K562 (cell line): ENCODE measurements around the gene IL23A. TPM values are rescaled to one million over a fixed set of nuclear protein-coding genes. Genes with fewer than 3 reads are reported as not detected.

Source experiments
- ATF1 ChIP-seq, 2 experiments: fragments of 450-650 bp in 1 of 2; IDR thresholded peaks; 2 replicates each; pipeline ENCODE4 v1.6.1; 2016; ENCODE audit warnings: missing compliant biosample characterization in 1 of 2, missing genetic modification characterization in 1 of 2
- ETV5 ChIP-seq: sonication (generic); formaldehyde crosslinking; IDR thresholded peaks from 2 replicates; pipeline ENCODE4 v1.4.0; 2020; ENCODE audit warnings: low read depth, mild to moderate bottlenecking, missing genetic modification reagents
- JUND ChIP-seq, 2 experiments: IDR thresholded peaks; 2 replicates in 1 of 2; 3 replicates in 1 of 2; pipeline ENCODE4 v1.6.1; 2011; ENCODE audit warnings: borderline replicate concordance in 2 of 2, low read depth in 2 of 2, low read length in 2 of 2, improper control_type of control experiment in 1 of 2, missing biosample characterization in 1 of 2, missing genetic modification characterization in 1 of 2, missing genetic modification reagents in 1 of 2
- L3MBTL2 ChIP-seq: fragments of 450-650 bp; IDR thresholded peaks from 2 replicates; pipeline ENCODE4 v1.6.1; 2016; ENCODE audit warnings: mild to moderate bottlenecking, moderate library complexity
- MTA3 ChIP-seq: fragments of 450-650 bp; formaldehyde crosslinking; IDR thresholded peaks from 2 replicates; pipeline ENCODE4 v1.6.1; 2017; ENCODE audit warnings: mild to moderate bottlenecking, borderline replicate concordance
- STAT5A ChIP-seq: IDR thresholded peaks from 2 replicates; pipeline ENCODE4 v1.6.1; 2012; ENCODE audit warnings: low read length, inconsistent platforms, borderline replicate concordance
- STAT5B ChIP-seq: fragments of 250-450 bp; sonication (Bioruptor Pico); IDR thresholded peaks from 2 replicates; pipeline ENCODE4 v1.8.0; 2021; ENCODE audit warnings: mild to moderate bottlenecking, inconsistent platforms
- ZKSCAN1 ChIP-seq: fragments of 150-350 bp; IDR thresholded peaks from 2 replicates; pipeline ENCODE4 v1.6.1; 2016; ENCODE audit warnings: low read depth, low read length
- ZNF75A ChIP-seq: fragments of 450-650 bp; formaldehyde crosslinking; IDR thresholded peaks from 2 replicates; pipeline ENCODE4 v1.4.0; 2020; ENCODE audit warnings: mild to moderate bottlenecking
- polyA plus RNA-seq, 8 experiments: library from polyadenylated mRNA; depleted of rRNA in 4 of 8; stranded (reverse) in 5 of 8; unstranded in 3 of 8; fragments of >200 nt; fragmentation: Nextera tagmentation in 2 of 8; fragmentation: Illumina TruSeq in 1 of 8; extraction: Ambion mirVana in 2 of 8; extraction: Trizol in 1 of 8; gene quantifications; 2 replicates each; pipeline versions ENCODE4 v1.2.1 to v1.2.3, GENCODE V29; 2011 to 2014; ENCODE audit warnings: inconsistent platforms in 1 of 8, missing spikeins in 1 of 8
- total RNA-seq, 7 experiments: library from RNA; depleted of rRNA in 6 of 7; stranded (reverse); fragments of >200 nt in 6 of 7; fragmentation: Illumina TruSeq in 2 of 7; extraction: Trizol in 2 of 7; gene quantifications; 2 replicates each; pipeline versions ENCODE4 v1.2.1 to v1.2.3, GENCODE V29; 2011 to 2021; ENCODE audit warnings: low replicate concordance in 1 of 7
- TF ChIP-seq, protein P1 (sequence below): fragments of 450-650 bp; IDR thresholded peaks from 2 replicates; pipeline ENCODE4 v1.6.1; 2016; ENCODE audit warnings: mild to moderate bottlenecking, moderate library complexity
- TF ChIP-seq, protein P2 (sequence below): fragments of 450-650 bp; formaldehyde crosslinking; IDR thresholded peaks from 2 replicates; pipeline ENCODE4 v1.4.0; 2022; ENCODE audit warnings: missing genetic modification characterization
- TF ChIP-seq, protein P3 (sequence below): conservative IDR thresholded peaks from 2 replicates; pipeline ENCODE4 v1.6.1; 2011; ENCODE audit warnings: low read depth, mild to moderate bottlenecking, low read length; ENCODE audit not compliant: control insufficient read depth

Gene IL23A
- total and polyA plus RNA-seq, 9 of the 15 experiments (the other 6 are each of a cell fraction or from before 2014, with no cell fraction given) = 4.4 to 37.2 (median 9.6) TPM

DNA sequence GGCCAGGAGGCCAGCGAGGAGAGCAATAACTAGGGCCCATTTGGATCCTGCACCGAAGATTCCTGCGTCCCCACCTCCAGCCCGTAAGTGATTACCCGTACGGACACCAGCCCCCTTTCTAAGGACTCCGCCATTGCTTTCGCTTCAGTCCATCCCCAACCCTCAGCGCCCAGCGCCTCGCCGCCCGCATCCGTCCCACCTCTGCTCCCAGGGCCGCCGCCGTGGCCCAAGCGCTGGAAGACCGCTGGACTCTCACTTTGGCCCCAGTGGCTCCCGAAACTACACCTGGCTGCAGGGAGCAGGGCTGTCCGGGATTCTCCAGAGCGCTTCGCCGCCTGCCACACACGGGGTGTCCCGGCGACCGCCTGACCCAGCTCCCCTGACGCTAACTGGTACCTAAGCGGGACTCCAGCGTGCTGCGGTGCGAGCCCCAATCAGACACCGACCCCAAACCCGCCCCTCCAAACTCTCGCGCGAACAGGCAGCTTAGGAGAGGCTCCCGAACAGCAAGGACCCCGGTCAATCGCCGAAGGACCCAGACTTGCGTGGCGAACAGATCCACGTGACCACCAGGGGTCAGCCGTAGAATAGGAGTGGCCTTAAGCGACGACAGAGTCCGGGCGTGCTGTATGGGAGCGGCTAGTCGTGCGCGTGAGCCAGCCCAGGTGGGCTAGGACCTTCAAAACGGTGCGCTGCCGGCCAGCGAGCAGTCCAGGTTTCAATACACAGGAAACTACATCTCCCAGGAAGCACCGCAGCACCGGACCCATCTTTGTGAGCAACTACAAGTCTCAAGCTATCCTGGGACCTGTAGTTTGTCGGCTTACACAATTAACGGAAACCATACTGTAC lies 22.8 kb upstream of the IL23A start, which contains the start of gene CNPY2 (continued):
- TF ChIP-seq STAT5B (CRISPR knock-in tag) = no peak
- TF ChIP-seq, protein P1, sequence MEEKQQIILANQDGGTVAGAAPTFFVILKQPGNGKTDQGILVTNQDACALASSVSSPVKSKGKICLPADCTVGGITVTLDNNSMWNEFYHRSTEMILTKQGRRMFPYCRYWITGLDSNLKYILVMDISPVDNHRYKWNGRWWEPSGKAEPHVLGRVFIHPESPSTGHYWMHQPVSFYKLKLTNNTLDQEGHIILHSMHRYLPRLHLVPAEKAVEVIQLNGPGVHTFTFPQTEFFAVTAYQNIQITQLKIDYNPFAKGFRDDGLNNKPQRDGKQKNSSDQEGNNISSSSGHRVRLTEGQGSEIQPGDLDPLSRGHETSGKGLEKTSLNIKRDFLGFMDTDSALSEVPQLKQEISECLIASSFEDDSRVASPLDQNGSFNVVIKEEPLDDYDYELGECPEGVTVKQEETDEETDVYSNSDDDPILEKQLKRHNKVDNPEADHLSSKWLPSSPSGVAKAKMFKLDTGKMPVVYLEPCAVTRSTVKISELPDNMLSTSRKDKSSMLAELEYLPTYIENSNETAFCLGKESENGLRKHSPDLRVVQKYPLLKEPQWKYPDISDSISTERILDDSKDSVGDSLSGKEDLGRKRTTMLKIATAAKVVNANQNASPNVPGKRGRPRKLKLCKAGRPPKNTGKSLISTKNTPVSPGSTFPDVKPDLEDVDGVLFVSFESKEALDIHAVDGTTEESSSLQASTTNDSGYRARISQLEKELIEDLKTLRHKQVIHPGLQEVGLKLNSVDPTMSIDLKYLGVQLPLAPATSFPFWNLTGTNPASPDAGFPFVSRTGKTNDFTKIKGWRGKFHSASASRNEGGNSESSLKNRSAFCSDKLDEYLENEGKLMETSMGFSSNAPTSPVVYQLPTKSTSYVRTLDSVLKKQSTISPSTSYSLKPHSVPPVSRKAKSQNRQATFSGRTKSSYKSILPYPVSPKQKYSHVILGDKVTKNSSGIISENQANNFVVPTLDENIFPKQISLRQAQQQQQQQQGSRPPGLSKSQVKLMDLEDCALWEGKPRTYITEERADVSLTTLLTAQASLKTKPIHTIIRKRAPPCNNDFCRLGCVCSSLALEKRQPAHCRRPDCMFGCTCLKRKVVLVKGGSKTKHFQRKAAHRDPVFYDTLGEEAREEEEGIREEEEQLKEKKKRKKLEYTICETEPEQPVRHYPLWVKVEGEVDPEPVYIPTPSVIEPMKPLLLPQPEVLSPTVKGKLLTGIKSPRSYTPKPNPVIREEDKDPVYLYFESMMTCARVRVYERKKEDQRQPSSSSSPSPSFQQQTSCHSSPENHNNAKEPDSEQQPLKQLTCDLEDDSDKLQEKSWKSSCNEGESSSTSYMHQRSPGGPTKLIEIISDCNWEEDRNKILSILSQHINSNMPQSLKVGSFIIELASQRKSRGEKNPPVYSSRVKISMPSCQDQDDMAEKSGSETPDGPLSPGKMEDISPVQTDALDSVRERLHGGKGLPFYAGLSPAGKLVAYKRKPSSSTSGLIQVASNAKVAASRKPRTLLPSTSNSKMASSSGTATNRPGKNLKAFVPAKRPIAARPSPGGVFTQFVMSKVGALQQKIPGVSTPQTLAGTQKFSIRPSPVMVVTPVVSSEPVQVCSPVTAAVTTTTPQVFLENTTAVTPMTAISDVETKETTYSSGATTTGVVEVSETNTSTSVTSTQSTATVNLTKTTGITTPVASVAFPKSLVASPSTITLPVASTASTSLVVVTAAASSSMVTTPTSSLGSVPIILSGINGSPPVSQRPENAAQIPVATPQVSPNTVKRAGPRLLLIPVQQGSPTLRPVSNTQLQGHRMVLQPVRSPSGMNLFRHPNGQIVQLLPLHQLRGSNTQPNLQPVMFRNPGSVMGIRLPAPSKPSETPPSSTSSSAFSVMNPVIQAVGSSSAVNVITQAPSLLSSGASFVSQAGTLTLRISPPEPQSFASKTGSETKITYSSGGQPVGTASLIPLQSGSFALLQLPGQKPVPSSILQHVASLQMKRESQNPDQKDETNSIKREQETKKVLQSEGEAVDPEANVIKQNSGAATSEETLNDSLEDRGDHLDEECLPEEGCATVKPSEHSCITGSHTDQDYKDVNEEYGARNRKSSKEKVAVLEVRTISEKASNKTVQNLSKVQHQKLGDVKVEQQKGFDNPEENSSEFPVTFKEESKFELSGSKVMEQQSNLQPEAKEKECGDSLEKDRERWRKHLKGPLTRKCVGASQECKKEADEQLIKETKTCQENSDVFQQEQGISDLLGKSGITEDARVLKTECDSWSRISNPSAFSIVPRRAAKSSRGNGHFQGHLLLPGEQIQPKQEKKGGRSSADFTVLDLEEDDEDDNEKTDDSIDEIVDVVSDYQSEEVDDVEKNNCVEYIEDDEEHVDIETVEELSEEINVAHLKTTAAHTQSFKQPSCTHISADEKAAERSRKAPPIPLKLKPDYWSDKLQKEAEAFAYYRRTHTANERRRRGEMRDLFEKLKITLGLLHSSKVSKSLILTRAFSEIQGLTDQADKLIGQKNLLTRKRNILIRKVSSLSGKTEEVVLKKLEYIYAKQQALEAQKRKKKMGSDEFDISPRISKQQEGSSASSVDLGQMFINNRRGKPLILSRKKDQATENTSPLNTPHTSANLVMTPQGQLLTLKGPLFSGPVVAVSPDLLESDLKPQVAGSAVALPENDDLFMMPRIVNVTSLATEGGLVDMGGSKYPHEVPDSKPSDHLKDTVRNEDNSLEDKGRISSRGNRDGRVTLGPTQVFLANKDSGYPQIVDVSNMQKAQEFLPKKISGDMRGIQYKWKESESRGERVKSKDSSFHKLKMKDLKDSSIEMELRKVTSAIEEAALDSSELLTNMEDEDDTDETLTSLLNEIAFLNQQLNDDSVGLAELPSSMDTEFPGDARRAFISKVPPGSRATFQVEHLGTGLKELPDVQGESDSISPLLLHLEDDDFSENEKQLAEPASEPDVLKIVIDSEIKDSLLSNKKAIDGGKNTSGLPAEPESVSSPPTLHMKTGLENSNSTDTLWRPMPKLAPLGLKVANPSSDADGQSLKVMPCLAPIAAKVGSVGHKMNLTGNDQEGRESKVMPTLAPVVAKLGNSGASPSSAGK = peak; percentile 84
- TF ChIP-seq ZKSCAN1 = peak; percentile 44; the same call in 1 of the 2 replicates
- TF ChIP-seq ATF1 (CRISPR knock-in tag; IDR thresholded peaks at IDR 0.05) = no peak
- TF ChIP-seq ATF1 (tag; IDR thresholded peaks at IDR 0.05) = peak; percentile 90
- TF ChIP-seq STAT5A = peak; percentile 5; the same call in 1 of the 2 replicates
- TF ChIP-seq, protein P2, sequence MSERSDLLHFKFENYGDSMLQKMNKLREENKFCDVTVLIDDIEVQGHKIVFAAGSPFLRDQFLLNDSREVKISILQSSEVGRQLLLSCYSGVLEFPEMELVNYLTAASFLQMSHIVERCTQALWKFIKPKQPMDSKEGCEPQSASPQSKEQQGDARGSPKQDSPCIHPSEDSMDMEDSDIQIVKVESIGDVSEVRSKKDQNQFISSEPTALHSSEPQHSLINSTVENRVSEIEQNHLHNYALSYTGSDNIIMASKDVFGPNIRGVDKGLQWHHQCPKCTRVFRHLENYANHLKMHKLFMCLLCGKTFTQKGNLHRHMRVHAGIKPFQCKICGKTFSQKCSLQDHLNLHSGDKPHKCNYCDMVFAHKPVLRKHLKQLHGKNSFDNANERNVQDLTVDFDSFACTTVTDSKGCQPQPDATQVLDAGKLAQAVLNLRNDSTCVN (CRISPR knock-in tag) = no peak
- no peak for TF ChIP-seq ZNF75A
- no peak for TF ChIP-seq ETV5 (CRISPR knock-in tag)
- TF ChIP-seq, protein P3, sequence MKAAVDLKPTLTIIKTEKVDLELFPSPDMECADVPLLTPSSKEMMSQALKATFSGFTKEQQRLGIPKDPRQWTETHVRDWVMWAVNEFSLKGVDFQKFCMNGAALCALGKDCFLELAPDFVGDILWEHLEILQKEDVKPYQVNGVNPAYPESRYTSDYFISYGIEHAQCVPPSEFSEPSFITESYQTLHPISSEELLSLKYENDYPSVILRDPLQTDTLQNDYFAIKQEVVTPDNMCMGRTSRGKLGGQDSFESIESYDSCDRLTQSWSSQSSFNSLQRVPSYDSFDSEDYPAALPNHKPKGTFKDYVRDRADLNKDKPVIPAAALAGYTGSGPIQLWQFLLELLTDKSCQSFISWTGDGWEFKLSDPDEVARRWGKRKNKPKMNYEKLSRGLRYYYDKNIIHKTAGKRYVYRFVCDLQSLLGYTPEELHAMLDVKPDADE = peak; percentile 97
- TF ChIP-seq MTA3 = peak; percentile 28; the same call in 1 of the 2 replicates
- TF ChIP-seq JUND (IDR thresholded peaks at IDR 0.05; ENCODE audit: borderline replicate concordance, low read depth, low read length) = peak; percentile 32; the same call in 1 of the 2 replicates
- peak; percentile 66; the same call in 1 of the 3 replicates for TF ChIP-seq JUND (tag; IDR thresholded peaks at IDR 0.05; ENCODE audit: borderline replicate concordance, low read depth, low read length)
- TF ChIP-seq L3MBTL2 = peak; percentile 85
